ENCODE measurements around the gene IQCF2. TPM values are rescaled to one million over a fixed set of nuclear protein-coding genes. Genes with fewer than 3 reads are reported as not detected.

The IQCF2 gene
- not detected in 2 replicates for total RNA-seq

DNA sequence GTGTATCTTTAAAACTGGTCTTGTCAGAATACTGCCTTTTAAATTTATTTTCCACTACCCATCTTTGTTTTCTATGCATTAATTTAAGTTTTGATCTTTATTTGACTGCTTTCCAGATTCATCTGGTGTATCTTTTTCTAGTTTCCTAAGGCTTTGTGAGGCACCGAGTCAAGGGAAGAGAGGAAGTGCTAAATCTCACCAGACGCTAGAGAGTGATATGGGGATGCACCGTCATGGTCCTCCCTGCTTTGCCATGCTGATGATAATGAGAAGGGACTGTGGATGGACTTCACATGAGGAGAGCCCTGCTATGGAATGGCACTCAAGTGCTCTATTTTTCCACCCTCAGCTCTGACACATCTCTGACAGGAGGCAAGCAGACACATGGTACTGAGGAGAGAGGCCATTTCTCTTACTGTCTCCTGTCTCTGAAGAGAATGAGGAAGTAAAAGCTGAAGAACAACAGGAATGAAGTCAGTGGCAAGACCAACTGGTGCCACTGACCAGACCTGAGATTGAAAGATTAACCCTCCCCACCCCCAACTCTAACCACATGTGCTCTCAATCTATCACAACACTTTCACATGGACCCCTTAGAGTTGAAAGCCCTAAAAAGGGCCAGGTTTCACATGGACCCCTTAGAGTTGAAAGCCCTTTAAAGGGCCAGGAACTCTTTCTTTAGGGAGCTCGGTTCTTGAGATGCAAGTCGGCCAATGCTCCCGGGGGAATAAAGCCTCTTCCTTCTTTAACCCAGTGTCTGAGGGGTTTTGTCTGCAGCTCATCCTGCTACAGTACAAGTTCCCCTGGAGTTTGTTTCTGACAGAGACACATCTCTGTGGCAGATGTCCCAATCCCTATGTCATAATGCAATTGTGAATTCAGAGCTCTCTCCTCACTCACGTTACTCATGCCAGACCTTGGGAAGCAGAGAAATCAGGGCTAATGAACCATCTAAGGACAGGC is at the start of gene IQCF2:
TSS of gene IQCF2 (plus strand) at position 913 of the 963 bp plus-strand sequence. CDS start 52 bp downstream, outside the sequence.
- no peak within 1 kb of the TSS for H3K4me3 ChIP-seq (ENCODE audit: low read depth, low read length)

DNA sequence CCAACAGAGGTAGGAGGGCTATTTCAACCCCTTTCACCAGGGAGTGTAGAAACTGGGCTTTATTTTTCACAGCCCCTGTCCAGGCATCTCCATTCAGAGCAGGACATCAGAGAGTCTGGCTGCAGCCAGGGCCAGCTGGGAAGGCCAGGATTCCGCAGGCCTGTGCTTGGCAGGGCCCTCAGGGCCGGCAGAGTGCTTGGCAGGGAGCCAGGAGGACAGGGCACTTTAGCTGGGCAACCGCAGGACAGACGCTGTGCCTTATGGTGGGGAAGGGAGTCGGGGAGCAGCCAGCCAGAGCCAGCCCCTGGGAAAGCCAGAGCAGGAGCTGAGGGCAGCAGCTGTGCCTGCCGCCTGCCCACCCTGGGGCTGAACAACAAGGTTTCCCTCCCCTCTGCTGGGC is 47.9 kb upstream of the IQCF2 start:
- TF ChIP-seq, protein P1, sequence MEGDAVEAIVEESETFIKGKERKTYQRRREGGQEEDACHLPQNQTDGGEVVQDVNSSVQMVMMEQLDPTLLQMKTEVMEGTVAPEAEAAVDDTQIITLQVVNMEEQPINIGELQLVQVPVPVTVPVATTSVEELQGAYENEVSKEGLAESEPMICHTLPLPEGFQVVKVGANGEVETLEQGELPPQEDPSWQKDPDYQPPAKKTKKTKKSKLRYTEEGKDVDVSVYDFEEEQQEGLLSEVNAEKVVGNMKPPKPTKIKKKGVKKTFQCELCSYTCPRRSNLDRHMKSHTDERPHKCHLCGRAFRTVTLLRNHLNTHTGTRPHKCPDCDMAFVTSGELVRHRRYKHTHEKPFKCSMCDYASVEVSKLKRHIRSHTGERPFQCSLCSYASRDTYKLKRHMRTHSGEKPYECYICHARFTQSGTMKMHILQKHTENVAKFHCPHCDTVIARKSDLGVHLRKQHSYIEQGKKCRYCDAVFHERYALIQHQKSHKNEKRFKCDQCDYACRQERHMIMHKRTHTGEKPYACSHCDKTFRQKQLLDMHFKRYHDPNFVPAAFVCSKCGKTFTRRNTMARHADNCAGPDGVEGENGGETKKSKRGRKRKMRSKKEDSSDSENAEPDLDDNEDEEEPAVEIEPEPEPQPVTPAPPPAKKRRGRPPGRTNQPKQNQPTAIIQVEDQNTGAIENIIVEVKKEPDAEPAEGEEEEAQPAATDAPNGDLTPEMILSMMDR (IDR thresholded peaks at IDR 0.05; ENCODE audit: insufficient read depth, low read depth, low read length), result no peak
- no peak for DNase-seq (ENCODE audit: low read depth)
- H3K4me3 ChIP-seq (ENCODE audit: low read depth, low read length), result no peak overlapping the region

More for the DNA sequence above, at the start of gene IQCF2:
- DNase-seq (ENCODE audit: low read depth), result no peak
- TF ChIP-seq, protein P1 (IDR thresholded peaks at IDR 0.05; ENCODE audit: insufficient read depth, low read depth, low read length), result no peak

DNA sequence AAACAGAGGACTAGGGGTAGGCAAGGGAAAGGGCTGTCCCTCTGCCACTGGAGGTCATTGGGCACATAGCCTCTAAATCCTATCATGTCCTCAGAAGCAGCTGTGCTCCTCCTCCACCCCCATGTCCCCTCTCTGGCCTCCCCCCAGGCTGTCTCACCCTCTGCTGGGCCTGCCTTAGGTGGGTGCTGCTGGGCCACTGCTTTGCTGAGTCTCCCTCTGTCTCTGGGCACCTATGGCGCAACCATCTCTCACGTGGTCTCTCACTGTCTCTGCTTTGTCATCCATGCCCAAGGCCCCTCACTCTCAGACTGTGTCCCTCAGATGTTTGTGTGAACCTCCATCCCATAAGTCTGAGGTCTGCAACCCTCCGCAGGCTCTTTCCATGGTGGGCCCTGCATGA is 47.4 kb upstream of the IQCF2 start:
- DNase-seq (ENCODE audit: low read depth), result no peak
- TF ChIP-seq, protein P1 (IDR thresholded peaks at IDR 0.05; ENCODE audit: insufficient read depth, low read depth, low read length), result no peak
- no peak overlapping the region for H3K4me3 ChIP-seq (ENCODE audit: low read depth, low read length)

DNA sequence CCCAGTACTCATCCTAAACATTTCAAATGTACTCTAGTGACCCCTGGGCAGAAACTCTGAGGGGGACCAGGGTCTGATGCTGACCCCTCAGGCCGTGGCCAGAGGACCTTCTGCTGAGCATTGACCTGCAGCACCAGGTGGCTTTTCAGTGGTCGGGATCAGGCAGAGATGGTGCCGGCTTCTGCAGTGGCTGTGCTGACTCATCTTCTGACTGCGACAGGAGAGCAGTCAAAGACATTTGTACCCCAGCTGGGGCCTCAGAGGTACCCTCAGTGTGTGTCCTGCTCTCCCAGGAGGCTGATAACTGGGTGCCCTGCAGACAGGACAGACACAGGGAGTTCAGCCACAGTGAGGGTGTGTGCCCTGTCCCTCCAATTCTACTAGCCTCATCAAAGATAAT is 45.8 kb upstream of the IQCF2 start:
- TF ChIP-seq, protein P1 (IDR thresholded peaks at IDR 0.05; ENCODE audit: insufficient read depth, low read depth, low read length), result no peak
- no peak overlapping the region for H3K4me3 ChIP-seq (ENCODE audit: low read depth, low read length)
- DNase-seq (ENCODE audit: low read depth), result no peak

DNA sequence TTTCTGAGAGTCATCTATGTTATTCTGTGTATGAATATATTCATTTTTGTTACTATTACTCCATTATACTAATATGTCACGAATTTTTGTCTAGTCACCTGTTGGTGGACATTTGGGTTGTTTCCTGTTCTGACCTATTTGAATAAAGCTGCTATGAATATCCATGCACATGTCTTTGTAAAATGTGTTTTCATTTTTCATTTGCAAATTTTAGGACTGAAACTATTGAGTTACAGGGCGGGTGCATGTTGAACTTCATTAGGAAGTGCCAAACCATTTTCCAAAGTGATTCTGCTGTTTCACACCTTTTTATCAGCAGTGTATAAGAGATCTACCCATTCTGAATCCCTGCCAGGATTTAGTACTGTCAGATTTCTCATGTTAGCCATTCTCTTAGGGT is 44.7 kb upstream of the IQCF2 start:
- DNase-seq (ENCODE audit: low read depth), result no peak
- TF ChIP-seq, protein P1 (IDR thresholded peaks at IDR 0.05; ENCODE audit: insufficient read depth, low read depth, low read length), result no peak

DNA sequence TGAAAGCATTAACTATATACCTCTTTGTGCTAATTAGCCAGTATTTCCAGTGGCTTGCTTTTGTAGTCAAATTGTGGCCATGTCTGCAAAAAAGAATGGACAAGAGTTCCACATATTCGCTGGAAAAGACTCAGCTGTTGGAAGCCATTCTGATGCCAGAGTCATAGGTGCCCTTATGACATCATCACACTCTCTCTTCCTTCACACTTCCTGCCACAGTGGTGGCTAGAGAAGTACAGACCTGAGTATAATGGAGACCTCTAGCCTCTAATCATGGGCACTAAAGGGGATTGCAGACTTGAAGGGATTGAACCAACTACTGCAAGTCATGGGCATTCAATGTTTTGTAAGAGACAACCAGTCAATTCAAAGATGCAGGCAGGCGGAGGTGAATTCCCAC is 44.0 kb upstream of the IQCF2 start:
- TF ChIP-seq, protein P1 (IDR thresholded peaks at IDR 0.05; ENCODE audit: insufficient read depth, low read depth, low read length), result no peak
- no peak overlapping the region for H3K4me3 ChIP-seq (ENCODE audit: low read depth, low read length)
- DNase-seq (ENCODE audit: low read depth), result no peak

More for the DNA sequence above, 44.7 kb upstream of the IQCF2 start:
- no peak overlapping the region for H3K4me3 ChIP-seq (ENCODE audit: low read depth, low read length)

All from fibroblast of villous mesenchyme (primary cell).